ELF-1 (cell line): ENCODE data around the gene TAS2R7.

ENCODE experiments used
- DNase-seq: peaks from one replicate; pipeline ENCODE4 v3.0.0-alpha.2; 2016; ENCODE audit warnings: low read depth, low spot score

The TAS2R7 gene

GRCh38 chr12:10802587-10802986 is at the start of gene TAS2R7:
Gene TAS2R7, minus strand, starts transcription at chr12:10802627. Its CDS starts 57 bp downstream, at chr12:10802570.
- no peak for DNase-seq

- DNase-seq = no peak
Observed at GRCh38 chr12:10851243-10851858, 48.9 kb upstream of the TAS2R7 start.

GRCh38 chr12:10849425-10849878 is 47.0 kb upstream of the TAS2R7 start, which contains the start of gene PRR4:
Gene PRR4, minus strand, starts transcription at chr12:10849475. Its CDS starts 38 bp downstream, at chr12:10849437.
- DNase-seq = no peak

- DNase-seq = no peak
Observed at GRCh38 chr12:10847744-10848143, 45.3 kb upstream of the TAS2R7 start.

- no peak for DNase-seq
Observed at GRCh38 chr12:10842862-10843261, 40.4 kb upstream of the TAS2R7 start.

- no peak for DNase-seq
Observed at GRCh38 chr12:10838461-10838860, 36.0 kb upstream of the TAS2R7 start.

- no peak for DNase-seq
Observed at GRCh38 chr12:10829994-10830393, 27.6 kb upstream of the TAS2R7 start.

- DNase-seq = no peak
Observed at GRCh38 chr12:10826258-10826657, 23.8 kb upstream of the TAS2R7 start, which contains the start of gene TAS2R10. Gene TAS2R10, minus strand, starts transcription at chr12:10826358. Its CDS starts 89 bp downstream, at chr12:10826269.

GRCh38 chr12:10824957-10825356 is 22.5 kb upstream of the TAS2R7 start:
- DNase-seq = no peak

GRCh38 chr12:10811883-10812536 is 9.6 kb upstream of the TAS2R7 start:
- no peak for DNase-seq

GRCh38 chr12:10810068-10810467 is 7.6 kb upstream of the TAS2R7 start, which contains the start of gene TAS2R9:
Gene TAS2R9, minus strand, starts transcription at chr12:10810168. Its CDS starts 93 bp downstream, at chr12:10810075.
- no peak for DNase-seq

GRCh38 chr12:10807186-10807585 is 4.8 kb upstream of the TAS2R7 start, which contains the start of gene TAS2R8:
Gene TAS2R8, minus strand, starts transcription at chr12:10807286. Its CDS starts 306 bp downstream, at chr12:10806980.
- DNase-seq = no peak

- no peak for DNase-seq
Observed at GRCh38 chr12:10801741-10802140, 686 bp downstream of the TAS2R7 start.

GRCh38 chr12:10794222-10794621 is 8.2 kb downstream of the TAS2R7 start:
- DNase-seq = no peak

- DNase-seq = peak; percentile 26
Observed at GRCh38 chr12:10791769-10792168, 10.7 kb downstream of the TAS2R7 start.

- DNase-seq = no peak
Observed at GRCh38 chr12:10783252-10783651, 19.2 kb downstream of the TAS2R7 start.

- no peak for DNase-seq
Observed at GRCh38 chr12:10779103-10779502, 23.3 kb downstream of the TAS2R7 start.

- DNase-seq = no peak
Observed at GRCh38 chr12:10771132-10771733, 31.2 kb downstream of the TAS2R7 start.

GRCh38 chr12:10759657-10760056 is 42.8 kb downstream of the TAS2R7 start:
- no peak for DNase-seq

GRCh38 chr12:10756194-10756593 is 46.2 kb downstream of the TAS2R7 start:
- no peak for DNase-seq

GRCh38 chr12:10753059-10753458 is 49.4 kb downstream of the TAS2R7 start:
- DNase-seq = no peak
